ENCODE measurements around the gene ELMOD2.
A peak's percentile ranks its signal among the peaks of the same experiment; 100 is the strongest.

ELMOD2 gene

DNA sequence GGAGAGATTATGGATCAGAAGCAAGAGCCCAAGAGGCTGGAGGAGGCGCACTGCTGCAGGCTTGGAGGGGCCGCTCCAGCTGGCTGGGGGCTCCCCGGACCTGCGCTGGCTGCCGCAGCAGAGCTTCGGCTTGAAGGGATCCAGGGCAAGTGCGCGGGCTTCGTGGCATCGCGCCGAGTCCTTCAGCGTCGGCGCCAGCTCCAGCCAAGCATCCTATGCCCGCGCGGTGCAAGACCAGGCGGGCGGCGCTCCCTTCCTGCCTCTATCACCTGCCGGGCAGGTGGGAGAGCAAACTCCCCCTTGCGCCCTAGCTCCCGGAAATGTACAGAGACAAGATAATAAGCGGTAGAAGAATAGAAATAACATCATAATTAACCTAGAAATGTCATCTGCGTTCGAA, 55.3 kb downstream of the ELMOD2 start:
- FAIRE-seq (no peak), DNase-seq (ENCODE audit: insufficient read length, low spot score) (no peak)

DNA sequence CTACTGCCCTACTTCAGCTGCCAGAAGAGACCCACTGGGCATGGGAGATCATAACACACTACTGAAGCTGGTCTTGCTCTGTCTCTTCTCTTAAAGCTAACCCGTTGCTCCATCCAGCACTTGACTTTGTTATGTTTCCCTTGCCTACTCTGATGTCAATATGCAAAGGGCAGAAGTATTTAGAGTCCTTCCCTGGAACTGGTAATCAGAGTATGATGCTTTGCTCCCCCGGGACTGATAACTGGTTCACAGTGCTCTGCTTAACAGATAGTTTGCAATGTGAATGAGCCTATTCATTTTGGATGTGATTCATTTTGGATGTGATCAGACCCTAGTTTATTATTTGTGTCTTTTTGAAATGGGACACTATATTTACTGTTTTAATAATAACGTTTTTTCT, 57.1 kb downstream of the ELMOD2 start:
- FAIRE-seq = no peak
- DNase-seq (ENCODE audit: insufficient read length, low spot score) = no peak

DNA sequence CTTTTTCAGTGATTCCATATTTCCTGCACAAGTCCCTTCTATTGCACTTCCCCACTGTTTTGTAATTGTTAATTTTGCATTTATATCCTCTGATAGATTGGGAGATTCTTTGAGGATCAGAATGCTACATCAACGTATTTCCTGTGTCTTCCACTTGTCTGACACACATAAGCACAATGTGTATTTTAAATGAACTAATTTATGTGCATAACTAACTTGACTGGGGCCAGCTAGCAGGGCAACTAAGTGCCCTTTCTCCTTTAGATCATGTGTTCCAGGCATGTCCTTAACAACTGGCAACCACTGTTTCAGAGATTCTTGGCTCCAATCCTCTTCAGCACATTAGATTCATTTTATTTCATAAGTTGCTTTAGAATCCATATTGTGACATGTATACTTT, 60.5 kb downstream of the ELMOD2 start:
- FAIRE-seq = peak; percentile 23
- DNase-seq (ENCODE audit: insufficient read length, low spot score) = no peak

DNA sequence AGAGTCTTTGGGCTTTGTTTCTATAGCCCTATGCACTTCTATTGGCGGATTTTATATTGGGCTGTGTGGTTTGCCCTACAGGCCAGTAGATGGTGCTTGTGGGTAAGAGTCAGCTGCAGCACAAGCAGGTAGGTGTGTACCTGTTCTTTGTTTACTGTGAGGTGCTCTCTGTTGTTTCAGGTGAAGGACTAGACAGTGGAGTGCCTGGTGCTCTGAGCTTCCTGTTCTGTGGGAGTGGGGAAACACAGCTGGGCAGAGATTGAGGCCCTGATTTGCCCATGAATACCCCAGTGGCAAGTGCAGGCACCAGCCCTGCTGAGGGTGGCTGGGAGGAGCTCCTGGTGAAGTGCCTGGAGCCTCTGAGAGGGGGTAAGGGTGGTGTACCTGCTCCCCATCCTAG, 71.1 kb downstream of the ELMOD2 start:
- DNase-seq (ENCODE audit: insufficient read length, low spot score) = no peak
- no peak for FAIRE-seq

DNA sequence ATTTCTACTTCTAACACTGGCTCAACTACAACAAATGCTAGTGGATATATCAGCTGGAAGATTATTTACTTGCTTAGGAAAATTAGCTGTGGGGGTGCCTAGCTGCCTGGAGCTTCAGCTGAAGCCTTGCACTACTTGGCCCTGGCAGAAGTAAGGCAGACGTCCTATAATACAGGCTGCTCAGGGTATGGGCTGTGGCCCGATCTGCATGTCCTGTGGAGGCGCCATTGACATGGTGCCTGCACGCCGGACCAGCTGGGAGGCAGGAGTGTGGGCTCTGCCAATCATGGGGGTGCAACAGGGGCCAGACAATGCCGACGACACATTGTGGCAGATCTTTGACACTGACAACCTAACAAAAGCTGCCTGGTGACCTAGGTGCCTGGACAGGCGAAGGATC, 76.4 kb downstream of the ELMOD2 start:
- FAIRE-seq (no peak), DNase-seq (ENCODE audit: insufficient read length, low spot score) (no peak)

DNA sequence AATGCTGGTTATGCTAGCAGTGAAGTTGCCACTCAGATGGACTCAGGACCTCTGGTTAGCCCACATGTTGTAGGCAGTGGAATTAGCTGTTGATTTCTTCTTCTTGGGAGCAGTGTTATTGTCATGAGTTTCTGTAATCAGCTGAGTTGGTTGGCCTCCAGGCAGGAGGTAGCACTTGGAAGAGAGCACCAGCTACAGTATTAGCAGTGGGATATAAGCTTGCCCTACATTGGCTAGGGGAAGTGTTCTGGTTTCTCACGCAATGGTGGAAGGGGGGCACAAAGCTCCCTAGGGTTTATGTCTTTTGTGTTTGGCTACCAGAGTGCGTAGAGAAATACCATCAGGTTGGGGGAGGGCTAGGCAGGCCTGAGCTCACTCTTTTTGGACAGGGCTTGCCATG, 78.7 kb downstream of the ELMOD2 start:
- DNase-seq (ENCODE audit: insufficient read length, low spot score) = no peak
- FAIRE-seq = no peak

DNA sequence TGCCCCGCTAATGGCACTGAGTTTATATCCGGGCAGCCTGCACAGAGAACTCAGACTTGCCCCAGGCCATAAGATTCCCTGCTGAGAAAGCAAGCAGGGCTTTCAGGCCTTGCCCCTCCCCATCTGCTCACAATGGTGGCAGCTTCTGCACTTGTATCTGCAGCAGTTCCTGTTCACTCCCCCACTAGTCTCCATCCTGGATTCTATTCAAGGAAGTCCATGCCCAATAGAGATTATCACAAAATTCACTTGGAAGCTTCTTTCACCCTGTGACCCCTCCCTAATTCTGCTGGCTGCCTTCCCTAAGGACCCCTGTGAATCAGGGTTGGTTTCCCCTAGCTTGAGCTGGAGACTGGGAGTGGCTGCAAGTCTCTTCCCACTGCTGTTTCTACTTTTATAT, 79.3 kb downstream of the ELMOD2 start:
- DNase-seq (ENCODE audit: insufficient read length, low spot score) (no peak), FAIRE-seq (no peak)

All from GM19239 (cell line).